SK-N-SH (cell line): ENCODE measurements around the gene C10orf67. TPM values are rescaled to one million over a fixed set of nuclear protein-coding genes. Genes with fewer than 3 reads are reported as not detected.

Experiments used
- CTCF ChIA-PET: fragments of 300-600, 350-600 bp; formaldehyde crosslinking; extraction: SDS; loops from one replicate; lab custom pipeline; 2021; lab: Yijun Ruan, JAX
- POLR2A ChIA-PET: fragments of 350-600 bp; sonication (Branson Sonifier 250); formaldehyde crosslinking; extraction: SDS; loops from one replicate; lab custom pipeline; 2020; ENCODE audit warnings: antibody characterized with exemption, inconsistent platforms; lab: Yijun Ruan, JAX
- DNase-seq: peaks from one replicate; pipeline ENCODE4 v3.0.0; 2012
- H2AFZ ChIP-seq: fragments of 200-600 bp; sonication (generic); 2 replicates; pipeline ENCODE4 v1.8.1; 2016; ENCODE audit warnings: antibody characterized with exemption, mild to moderate bottlenecking, low read depth
- H3F3A ChIP-seq: fragments of 200-600 bp; sonication (generic); replicated peaks from 2 replicates; pipeline ENCODE3; 2016; ENCODE audit warnings: antibody characterized with exemption, mild to moderate bottlenecking; ENCODE audit not compliant: insufficient read depth
- H3K27ac ChIP-seq, 2 experiments: fragments of 200-500 bp in 1 of 2; fragments of 200-600 bp in 1 of 2; sonication (Bioruptor generic) in 1 of 2; sonication (generic), shearing (Covaris generic) in 1 of 2; 2 replicates each; pipeline versions ENCODE4 v1.5.1 to v1.6.1; 2014 to 2016; ENCODE audit warnings: low read depth in 2 of 2, inconsistent platforms in 1 of 2, low read length in 1 of 2, mild to moderate bottlenecking in 1 of 2, mixed read lengths in 1 of 2
- H3K27me3 ChIP-seq: fragments of 200-600 bp; sonication (generic), shearing (Covaris generic); 2 replicates; pipeline ENCODE4 v1.6.1; 2016; ENCODE audit warnings: mixed run types; ENCODE audit not compliant: insufficient read depth
- H3K36me3 ChIP-seq, 2 experiments: fragments of 200-500 bp in 1 of 2; fragments of 200-600 bp in 1 of 2; sonication (Bioruptor generic) in 1 of 2; sonication (generic) in 1 of 2; replicated peaks in 1 of 2; 2 replicates each; pipeline versions ENCODE3 to v1.5.1; 2014 to 2016; ENCODE audit warnings: low read length in 1 of 2, mild to moderate bottlenecking in 1 of 2; ENCODE audit not compliant: insufficient read depth in 2 of 2, control insufficient read depth in 1 of 2
- H3K4me1 ChIP-seq, 2 experiments: fragments of 200-500 bp in 1 of 2; fragments of 200-600 bp in 1 of 2; sonication (Bioruptor generic) in 1 of 2; sonication (generic), shearing (Covaris generic) in 1 of 2; 2 replicates each; pipeline versions ENCODE4 v1.5.1 to v1.6.1; 2014 to 2016; ENCODE audit warnings: low read depth in 1 of 2, low read length in 1 of 2, mixed run types in 1 of 2; ENCODE audit not compliant: insufficient read depth in 2 of 2, control insufficient read depth in 1 of 2
- H3K4me2 ChIP-seq: fragments of 200-600 bp; sonication (generic), shearing (Covaris generic); 2 replicates; pipeline ENCODE4 v1.6.1; 2017; ENCODE audit warnings: mixed run types
- H3K4me3 ChIP-seq, 2 experiments: fragments of 200-500 bp in 1 of 2; fragments of 200-600 bp in 1 of 2; sonication (Bioruptor generic) in 1 of 2; sonication (generic), shearing (Covaris generic) in 1 of 2; 2 replicates each; pipeline versions ENCODE4 v1.5.1 to v1.8.1; 2014 to 2016; ENCODE audit warnings: low read depth in 2 of 2, inconsistent platforms in 1 of 2, low read length in 1 of 2, mild to moderate bottlenecking in 1 of 2, mixed read lengths in 1 of 2, moderate library complexity in 1 of 2
- H3K79me2 ChIP-seq: fragments of 200-600 bp; sonication (generic); 2 replicates; pipeline ENCODE4 v1.8.1; 2017; ENCODE audit warnings: mild to moderate bottlenecking; ENCODE audit not compliant: insufficient read depth
- H3K9ac ChIP-seq: fragments of 200-600 bp; sonication (generic); 2 replicates; pipeline ENCODE4 v1.6.1; 2017; ENCODE audit warnings: mixed run types
- H3K9me2 ChIP-seq: fragments of 200-600 bp; sonication (generic); 2 replicates; pipeline ENCODE4 v1.6.1; 2017; ENCODE audit warnings: mixed run types
- H3K9me3 ChIP-seq: fragments of 200-600 bp; sonication (generic); 2 replicates; pipeline ENCODE4 v1.6.1; 2017; ENCODE audit warnings: mixed run types, mild to moderate bottlenecking, moderate library complexity
- H4K20me1 ChIP-seq: fragments of 200-600 bp; sonication (generic); 2 replicates; pipeline ENCODE4 v1.6.1; 2017; ENCODE audit warnings: mild to moderate bottlenecking, mixed run types; ENCODE audit not compliant: insufficient read depth
- CHD2 ChIP-seq: fragments of 150-350 bp; IDR thresholded peaks from 2 replicates; pipeline ENCODE4 v1.6.1; 2018; ENCODE audit warnings: low read length; ENCODE audit not compliant: partially characterized antibody
- CTCF ChIP-seq: fragments of 200-600 bp; sonication (generic); IDR thresholded peaks from 2 replicates; pipeline ENCODE4 v1.6.1; 2017; ENCODE audit warnings: antibody characterized with exemption, mild to moderate bottlenecking, moderate library complexity
- ELF1 ChIP-seq: IDR thresholded peaks from 2 replicates; pipeline ENCODE4 v1.4.0; 2012
- EP300 ChIP-seq, 2 experiments: IDR thresholded peaks; 2 replicates each; pipeline versions ENCODE4 v1.4.0 to v1.6.1; 2012; ENCODE audit warnings: borderline replicate concordance in 1 of 2, low read depth in 1 of 2, low read length in 1 of 2
- EZH2phosphoT487 ChIP-seq: fragments of 200-600 bp; sonication (generic); IDR thresholded peaks from 2 replicates; pipeline ENCODE4 v1.6.1; 2017; ENCODE audit warnings: low read depth, mixed run types, mild to moderate bottlenecking, antibody characterized with exemption, moderate library complexity, borderline replicate concordance
- FOXJ3 ChIP-seq: sonication (generic); formaldehyde crosslinking; IDR thresholded peaks from 2 replicates; pipeline ENCODE4 v1.5.1; 2020; ENCODE audit warnings: mild to moderate bottlenecking, missing genetic modification reagents
- IRF3 ChIP-seq: fragments of 150-350 bp; IDR thresholded peaks from 2 replicates; pipeline ENCODE4 v1.6.1; 2016; ENCODE audit warnings: mild to moderate bottlenecking, low read depth, low read length
- MEF2A ChIP-seq: IDR thresholded peaks from 2 replicates; pipeline ENCODE4 v1.4.0; 2012; ENCODE audit warnings: low read depth, borderline replicate concordance
- MXI1 ChIP-seq: IDR thresholded peaks from 2 replicates; pipeline ENCODE4 v1.6.1; 2012; ENCODE audit warnings: mild to moderate bottlenecking, low read depth, low read length, improper control_type of control experiment
- NFIC ChIP-seq: IDR thresholded peaks from 2 replicates; pipeline ENCODE4 v1.4.0; 2012; ENCODE audit warnings: borderline replicate concordance
- POLR2AphosphoS5 ChIP-seq: IDR thresholded peaks from 2 replicates; pipeline ENCODE4 v1.6.1; 2012; ENCODE audit warnings: low read depth, low read length
- RAD21 ChIP-seq: IDR thresholded peaks from 2 replicates; pipeline ENCODE4 v1.6.1; 2012; ENCODE audit warnings: mild to moderate bottlenecking, low read length
- RCOR1 ChIP-seq: fragments of 150-350 bp; IDR thresholded peaks from 2 replicates; pipeline ENCODE4 v1.6.1; 2017; ENCODE audit warnings: antibody characterized with exemption, low read length
- RFX5 ChIP-seq: IDR thresholded peaks from 2 replicates; pipeline ENCODE4 v1.6.1; 2012; ENCODE audit warnings: mild to moderate bottlenecking, improper control_type of control experiment, low read length
- RXRA ChIP-seq: IDR thresholded peaks from 2 replicates; pipeline ENCODE4 v1.4.0; 2012; ENCODE audit warnings: low read depth, mild to moderate bottlenecking, borderline replicate concordance
- SIN3A ChIP-seq: IDR thresholded peaks from 2 replicates; pipeline ENCODE4 v1.6.1; 2012; ENCODE audit warnings: low read depth, mild to moderate bottlenecking, low read length, moderate library complexity, borderline replicate concordance
- SMC3 ChIP-seq: IDR thresholded peaks from 2 replicates; pipeline ENCODE4 v1.6.1; 2012; ENCODE audit warnings: low read depth, low read length, improper control_type of control experiment
- TAF1 ChIP-seq: IDR thresholded peaks from 2 replicates; pipeline ENCODE4 v1.6.1; 2012; ENCODE audit warnings: low read depth, mild to moderate bottlenecking, low read length, moderate library complexity, borderline replicate concordance
- TCF12 ChIP-seq: IDR thresholded peaks from 2 replicates; pipeline ENCODE4 v1.4.0; 2012
- WGBS: methylation state at CpG from one replicate; pipeline ENCODE4 v1.1.6; 2017; ENCODE audit warnings: low lambda C conversion rate; 5-methylcytosine and 5-hydroxymethylcytosine counted together
- polyA plus RNA-seq, 3 experiments: library from polyadenylated mRNA; depleted of rRNA; stranded (reverse); fragments of >200 nt; gene quantifications; 2 replicates each; pipeline ENCODE4 v1.2.3, GENCODE V29; 2012
- TF ChIP-seq, protein P1 (sequence below): IDR thresholded peaks from 2 replicates; pipeline ENCODE4; 2012
- TF ChIP-seq, protein P2 (sequence below): IDR thresholded peaks from 2 replicates; pipeline ENCODE4 v1.4.0; 2012; ENCODE audit warnings: low read depth, borderline replicate concordance

Gene C10orf67
- polyA plus RNA-seq, 1 of the 3 experiments (the other 2 are of a cell fraction) = 0.97 TPM

GRCh38 chr10:23204773-23205172 is 139.8 kb downstream of the C10orf67 start (continued):
- no peak for TF ChIP-seq POLR2AphosphoS5
- TF ChIP-seq SIN3A = no peak
- TF ChIP-seq, protein P1, sequence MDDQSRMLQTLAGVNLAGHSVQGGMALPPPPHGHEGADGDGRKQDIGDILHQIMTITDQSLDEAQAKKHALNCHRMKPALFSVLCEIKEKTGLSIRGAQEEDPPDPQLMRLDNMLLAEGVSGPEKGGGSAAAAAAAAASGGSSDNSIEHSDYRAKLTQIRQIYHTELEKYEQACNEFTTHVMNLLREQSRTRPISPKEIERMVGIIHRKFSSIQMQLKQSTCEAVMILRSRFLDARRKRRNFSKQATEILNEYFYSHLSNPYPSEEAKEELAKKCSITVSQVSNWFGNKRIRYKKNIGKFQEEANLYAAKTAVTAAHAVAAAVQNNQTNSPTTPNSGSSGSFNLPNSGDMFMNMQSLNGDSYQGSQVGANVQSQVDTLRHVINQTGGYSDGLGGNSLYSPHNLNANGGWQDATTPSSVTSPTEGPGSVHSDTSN = no peak
- TF ChIP-seq CHD2 = no peak
- no peak for TF ChIP-seq CTCF
- TF ChIP-seq MEF2A = no peak
- TF ChIP-seq FOXJ3 (CRISPR knock-in tag) = no peak
- no peak for TF ChIP-seq ELF1

- WGBS = 51% methylated on average over 29 of the region's 29 CpGs
- H3K27ac ChIP-seq = no peak overlapping the region
- CTCF ChIA-PET = interaction anchor here (3.4 kb wide), 2 partner anchors 46 kb away, joined by 11 to 17 read pairs; no protein-coding TSS in a partner anchor
- no peaks in the 10 kb centered on the region for H3K36me3 ChIP-seq
- no peak overlapping the region for H3K4me3 ChIP-seq
- no peak for TF ChIP-seq RFX5
- TF ChIP-seq ELF1 = no peak
- TF ChIP-seq NFIC = no peak
- TF ChIP-seq RXRA = no peak
- TF ChIP-seq CHD2 = no peak
- TF ChIP-seq SMC3 = no peak
- TF ChIP-seq, protein P2, sequence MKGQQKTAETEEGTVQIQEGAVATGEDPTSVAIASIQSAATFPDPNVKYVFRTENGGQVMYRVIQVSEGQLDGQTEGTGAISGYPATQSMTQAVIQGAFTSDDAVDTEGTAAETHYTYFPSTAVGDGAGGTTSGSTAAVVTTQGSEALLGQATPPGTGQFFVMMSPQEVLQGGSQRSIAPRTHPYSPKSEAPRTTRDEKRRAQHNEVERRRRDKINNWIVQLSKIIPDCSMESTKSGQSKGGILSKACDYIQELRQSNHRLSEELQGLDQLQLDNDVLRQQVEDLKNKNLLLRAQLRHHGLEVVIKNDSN = no peak
- no peak for TF ChIP-seq SIN3A
- TF ChIP-seq EP300 (IDR thresholded peaks at IDR 0.05; ENCODE audit: borderline replicate concordance in 1 of 2, low read depth in 1 of 2, low read length in 1 of 2) = no peak
- no peak for TF ChIP-seq EZH2phosphoT487
- no peak for TF ChIP-seq RAD21
- TF ChIP-seq RCOR1 = no peak
- TF ChIP-seq, protein P1 = no peak
- no peak for TF ChIP-seq MXI1
- TF ChIP-seq POLR2AphosphoS5 = no peak
- no peak for TF ChIP-seq FOXJ3 (CRISPR knock-in tag)
- TF ChIP-seq MEF2A = no peak
- TF ChIP-seq TCF12 = no peak
- TF ChIP-seq IRF3 = no peak
- no peak for TF ChIP-seq TAF1
- no peak overlapping the region for H2AFZ ChIP-seq
- H3F3A ChIP-seq = no peaks in the 10 kb centered on the region
- no peak for DNase-seq
- no peak overlapping the region for H3K9ac ChIP-seq
- H3K9me3 ChIP-seq = no peaks in the 10 kb centered on the region
- no peaks in the 10 kb centered on the region for H3K4me1 ChIP-seq
- H3K27me3 ChIP-seq = peaks cover 25% of the 10 kb centered on the region
- H3K79me2 ChIP-seq = no peaks in the 10 kb centered on the region
- POLR2A ChIA-PET = no interaction called here
- H3K4me2 ChIP-seq = no peak overlapping the region
- H3K9me2 ChIP-seq = no peaks in the 10 kb centered on the region
- no peaks in the 10 kb centered on the region for H4K20me1 ChIP-seq
These were observed 140.9 kb downstream of the C10orf67 start for GRCh38 chr10:23203369-23204325.
